ENCODE results near the gene INKA2.
A peak's percentile ranks its signal among the peaks of the same experiment; 100 is the strongest.

The INKA2 gene

GRCh38 chr1:111739194-111739924 is at the start of gene INKA2:
Gene INKA2 (minus strand): TSS chr1:111739395. CDS start chr1:111739242, 153 bp downstream.
- DNase-seq (ENCODE audit: low read depth), result no peak

- DNase-seq (ENCODE audit: low read depth), result no peak
Measured at GRCh38 chr1:111786669-111787207, 47.5 kb upstream of the INKA2 start.

DNA sequence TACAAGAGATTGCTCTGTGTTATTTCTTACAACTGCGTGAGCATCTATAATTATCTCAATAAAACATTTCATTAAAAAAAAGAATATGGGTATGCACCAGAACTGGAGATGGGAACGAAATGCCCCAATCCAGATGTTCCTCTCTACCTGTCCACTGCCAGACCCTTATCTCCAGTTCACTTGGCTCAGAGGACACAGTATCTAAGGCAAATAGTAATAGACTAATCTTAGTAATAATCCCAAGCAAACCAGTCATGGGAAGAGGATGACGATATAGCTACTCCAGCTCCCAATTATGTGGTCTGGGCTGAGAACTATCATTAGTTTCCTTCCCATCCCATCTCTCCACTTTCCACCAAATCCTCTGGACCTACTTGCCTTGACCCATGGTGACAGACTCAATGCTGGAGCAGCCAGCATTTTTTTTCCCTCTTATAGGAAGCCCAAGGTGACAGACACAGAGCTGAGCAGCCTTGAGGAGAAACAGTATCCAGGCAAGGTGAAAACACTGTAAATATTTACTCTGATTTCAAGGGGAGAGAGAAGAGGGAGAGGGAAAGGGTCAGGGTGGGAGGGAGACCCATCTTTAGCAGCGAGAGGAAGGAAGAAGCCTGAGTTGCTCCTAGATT is 45.2 kb upstream of the INKA2 start:
- DNase-seq (ENCODE audit: low read depth), result no peak

GRCh38 chr1:111779546-111779945 is 40.4 kb upstream of the INKA2 start:
- DNase-seq (ENCODE audit: low read depth), result no peak

GRCh38 chr1:111778541-111779051 is 39.4 kb upstream of the INKA2 start:
- DNase-seq (ENCODE audit: low read depth), result no peak

- no peak for DNase-seq (ENCODE audit: low read depth)
Measured at GRCh38 chr1:111778066-111778465, 38.9 kb upstream of the INKA2 start.

DNA sequence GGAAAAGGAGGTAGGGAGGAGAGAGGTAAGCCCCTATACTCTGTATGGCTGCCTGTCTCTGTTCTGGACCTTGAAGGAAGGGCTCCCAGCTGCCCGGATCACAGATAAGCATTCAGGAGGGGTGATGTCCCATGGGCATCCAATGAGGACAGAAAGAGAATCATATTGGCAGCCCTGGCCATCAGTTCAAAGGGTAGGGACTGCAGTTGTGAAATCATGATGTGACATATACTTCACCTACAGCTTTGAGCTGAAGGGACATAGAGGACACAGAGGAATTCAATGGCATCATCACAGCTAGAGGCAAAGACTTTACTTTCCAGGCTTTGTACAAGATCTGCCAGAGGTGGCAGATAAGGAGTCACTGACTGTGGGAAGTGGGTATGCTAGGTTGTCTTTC is 38.1 kb upstream of the INKA2 start:
- DNase-seq (ENCODE audit: low read depth), result no peak

GRCh38 chr1:111776861-111777260 is 37.7 kb upstream of the INKA2 start:
- no peak for DNase-seq (ENCODE audit: low read depth)

DNA sequence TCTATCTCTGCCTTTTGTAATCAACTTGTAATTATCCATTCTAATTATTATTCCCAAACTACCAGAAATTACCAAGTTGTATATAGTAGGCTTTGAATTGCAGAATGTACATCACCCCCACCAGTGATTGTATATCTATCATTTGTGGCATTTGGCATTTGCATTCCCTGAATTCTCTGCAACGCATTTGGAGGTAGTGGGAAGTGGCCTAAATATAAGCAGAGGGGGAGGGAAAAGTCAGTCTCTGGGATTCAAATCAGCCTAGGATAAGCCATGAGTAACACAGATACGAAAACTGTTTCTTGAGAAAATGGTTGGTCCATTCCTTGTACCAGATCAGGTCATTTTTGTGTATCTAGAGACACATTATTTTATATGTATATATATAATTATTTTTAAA is 37.2 kb upstream of the INKA2 start:
- DNase-seq (ENCODE audit: low read depth), result no peak

DNA sequence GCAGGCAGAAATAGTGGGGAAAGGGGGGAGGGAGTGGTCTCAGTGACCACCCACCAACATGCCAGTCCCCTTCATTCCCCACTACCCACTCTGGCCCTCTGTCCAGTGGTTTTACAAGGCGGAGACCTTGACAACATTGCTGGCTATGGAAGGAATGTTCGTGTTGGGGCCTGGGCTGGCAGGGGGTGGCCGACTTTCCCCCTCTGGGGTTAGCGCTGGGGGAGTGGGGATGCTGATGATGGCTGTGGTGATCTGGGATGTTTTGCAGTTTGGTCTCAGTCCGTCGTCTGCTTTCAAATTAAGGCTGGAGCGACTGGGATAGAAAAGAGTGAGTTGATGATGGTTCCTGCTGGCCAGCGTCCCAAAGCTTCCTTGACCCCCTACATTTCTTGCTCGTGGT is 36.8 kb upstream of the INKA2 start:
- no peak for DNase-seq (ENCODE audit: low read depth)

- DNase-seq (ENCODE audit: low read depth), result no peak
Measured at GRCh38 chr1:111770916-111771315, 31.7 kb upstream of the INKA2 start.

DNA sequence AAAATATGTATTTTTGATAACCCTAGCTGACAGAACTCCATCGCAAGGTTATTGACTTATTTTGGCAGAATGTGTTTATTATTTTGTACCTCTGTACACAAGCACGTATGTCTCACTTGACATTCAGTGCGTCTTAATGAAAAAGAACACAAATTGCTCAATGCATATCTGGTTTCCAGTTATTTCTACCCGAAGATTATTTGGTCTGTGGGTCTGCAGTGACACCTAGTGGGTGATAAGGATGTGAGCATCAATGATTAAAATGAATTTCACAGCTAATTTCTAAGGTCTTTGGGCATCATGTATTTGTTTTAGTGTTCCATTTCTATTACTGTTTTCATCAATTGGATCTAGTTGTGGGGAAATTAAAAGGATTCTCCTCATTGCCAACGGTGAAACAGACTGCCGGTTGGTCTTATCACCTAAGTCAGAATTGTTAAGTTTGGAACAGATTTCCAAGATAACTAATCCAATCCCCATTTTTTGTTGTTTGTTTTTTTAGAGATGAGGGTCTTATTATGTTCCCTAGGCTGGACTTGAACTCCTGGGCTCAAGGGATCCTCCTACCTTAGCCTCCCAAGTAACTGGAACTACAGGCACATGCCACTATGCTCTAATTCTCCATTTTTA is 30.4 kb upstream of the INKA2 start:
- peak; percentile 34 for DNase-seq (ENCODE audit: low read depth)

GRCh38 chr1:111768625-111769024 is 29.4 kb upstream of the INKA2 start:
- no peak for DNase-seq (ENCODE audit: low read depth)

DNA sequence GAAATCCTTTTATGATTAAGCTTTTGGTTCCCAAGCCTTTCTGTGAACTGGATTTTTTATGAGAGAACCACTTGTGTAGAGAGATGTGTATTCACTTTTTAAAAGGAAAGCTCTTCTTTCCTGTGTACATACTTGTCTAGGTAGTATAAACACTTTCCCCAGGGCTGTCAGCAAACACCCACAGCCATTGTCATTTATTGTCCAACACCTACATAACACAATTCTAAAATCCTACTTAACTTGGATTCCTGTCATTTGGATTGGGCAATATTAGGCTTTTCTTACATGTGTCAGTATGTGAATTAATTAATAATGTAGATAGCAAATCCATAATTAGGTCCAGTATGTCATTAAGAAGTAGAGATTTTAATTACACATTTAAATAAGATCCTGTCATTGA is 28.8 kb upstream of the INKA2 start:
- no peak for DNase-seq (ENCODE audit: low read depth)

GRCh38 chr1:111762332-111762731 is 23.1 kb upstream of the INKA2 start:
- DNase-seq (ENCODE audit: low read depth), result no peak

DNA sequence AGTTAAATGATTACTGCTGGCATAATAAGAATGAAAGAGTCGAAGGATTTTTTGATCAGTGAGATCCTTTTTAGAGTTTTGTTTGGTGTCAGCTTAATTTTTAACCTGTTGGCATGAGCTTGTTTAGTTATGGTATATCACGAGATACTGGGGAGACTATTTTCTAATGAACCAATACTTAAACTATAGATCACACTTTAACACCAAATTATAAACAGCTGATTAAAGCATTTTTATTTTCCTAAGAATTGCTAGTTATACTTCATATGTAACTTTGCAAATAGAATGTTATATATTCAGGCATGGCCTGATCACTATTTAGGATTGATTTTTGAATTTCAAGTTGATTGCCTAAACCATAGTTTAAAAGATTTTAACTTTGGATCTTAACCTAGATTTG is 22.5 kb upstream of the INKA2 start:
- DNase-seq (ENCODE audit: low read depth), result no peak

DNA sequence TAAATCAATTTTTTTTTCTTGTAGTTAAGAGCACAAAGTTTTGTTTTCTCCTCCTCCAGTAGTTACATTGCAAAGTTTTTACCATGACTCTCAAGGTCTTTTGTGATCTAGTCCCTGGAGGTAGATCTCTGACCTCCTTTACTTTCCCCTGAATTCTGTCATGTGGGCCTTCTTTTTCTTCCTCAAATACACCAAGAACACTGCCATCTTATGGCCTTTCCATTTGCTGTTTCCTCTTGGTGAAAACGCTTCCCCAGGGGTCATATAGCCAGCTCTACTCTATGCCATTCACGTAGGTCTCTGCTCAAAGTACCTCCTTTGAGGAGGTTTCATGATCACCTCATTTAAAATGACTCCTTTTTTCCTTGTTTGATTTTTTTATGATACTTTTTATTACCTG is 19.2 kb upstream of the INKA2 start:
- DNase-seq (ENCODE audit: low read depth), result no peak

GRCh38 chr1:111756124-111756513 is 16.9 kb upstream of the INKA2 start:
- no peak for DNase-seq (ENCODE audit: low read depth)

DNA sequence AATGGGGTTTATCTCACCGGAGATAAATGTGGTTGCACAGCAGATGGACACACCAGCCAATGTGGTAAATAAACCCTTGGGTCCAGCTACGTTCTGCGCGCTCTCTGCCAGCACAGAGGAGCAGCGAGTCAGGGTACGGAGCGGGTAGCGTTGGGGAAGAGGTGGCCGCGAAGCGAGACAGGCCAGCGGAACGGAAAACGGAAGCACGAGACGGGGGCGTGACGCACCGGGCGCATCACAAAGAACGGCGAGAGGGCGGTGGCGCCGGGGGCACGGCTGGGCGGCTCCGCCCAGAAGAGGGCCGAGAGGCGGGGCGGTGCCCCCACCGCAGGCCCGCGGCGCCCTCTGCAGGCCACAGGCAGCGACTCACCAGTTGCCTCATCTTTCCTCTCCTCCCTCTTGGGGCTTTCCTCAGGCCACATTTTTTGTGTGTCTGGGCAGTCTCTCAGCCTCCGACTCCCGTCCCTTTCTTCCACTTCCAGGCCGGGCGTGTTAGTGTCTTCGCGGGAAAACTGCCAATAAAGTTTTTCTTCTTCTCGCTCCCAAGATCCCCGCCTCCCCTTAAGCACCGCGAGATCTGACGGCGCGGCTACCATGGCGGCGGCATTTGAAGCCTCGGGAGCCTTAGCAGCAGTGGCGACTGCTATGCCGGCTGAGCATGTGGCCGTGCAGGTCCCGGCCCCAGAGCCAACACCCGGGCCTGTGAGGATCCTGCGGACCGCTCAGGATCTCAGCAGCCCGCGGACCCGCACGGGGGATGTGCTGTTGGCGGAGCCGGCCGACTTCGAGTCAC is 16.3 kb upstream of the INKA2 start, which contains the start of gene DDX20:
TSS of gene DDX20 (plus strand) at position 571 of the 793 bp plus-strand sequence. CDS start at position 595, 24 bp downstream.
- peak; percentile 92 for DNase-seq (ENCODE audit: low read depth)

DNA sequence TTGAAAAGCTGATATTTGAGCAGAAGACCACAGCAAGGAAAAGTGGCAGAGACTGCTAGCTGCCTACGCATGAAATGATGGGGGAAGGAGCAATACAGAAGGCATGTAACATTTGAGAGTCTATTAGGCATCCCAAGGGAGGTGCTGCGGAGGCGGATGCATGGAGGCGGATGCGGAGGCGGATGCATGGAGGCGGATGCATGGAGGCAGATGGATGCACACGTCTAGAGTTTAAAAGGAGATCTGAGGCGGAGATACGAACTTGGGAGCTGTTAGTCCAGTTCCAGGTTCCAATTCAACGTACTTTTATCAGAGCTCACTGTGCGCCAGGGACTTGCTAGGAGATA is 15.8 kb upstream of the INKA2 start:
- no peak for DNase-seq (ENCODE audit: low read depth)

DNA sequence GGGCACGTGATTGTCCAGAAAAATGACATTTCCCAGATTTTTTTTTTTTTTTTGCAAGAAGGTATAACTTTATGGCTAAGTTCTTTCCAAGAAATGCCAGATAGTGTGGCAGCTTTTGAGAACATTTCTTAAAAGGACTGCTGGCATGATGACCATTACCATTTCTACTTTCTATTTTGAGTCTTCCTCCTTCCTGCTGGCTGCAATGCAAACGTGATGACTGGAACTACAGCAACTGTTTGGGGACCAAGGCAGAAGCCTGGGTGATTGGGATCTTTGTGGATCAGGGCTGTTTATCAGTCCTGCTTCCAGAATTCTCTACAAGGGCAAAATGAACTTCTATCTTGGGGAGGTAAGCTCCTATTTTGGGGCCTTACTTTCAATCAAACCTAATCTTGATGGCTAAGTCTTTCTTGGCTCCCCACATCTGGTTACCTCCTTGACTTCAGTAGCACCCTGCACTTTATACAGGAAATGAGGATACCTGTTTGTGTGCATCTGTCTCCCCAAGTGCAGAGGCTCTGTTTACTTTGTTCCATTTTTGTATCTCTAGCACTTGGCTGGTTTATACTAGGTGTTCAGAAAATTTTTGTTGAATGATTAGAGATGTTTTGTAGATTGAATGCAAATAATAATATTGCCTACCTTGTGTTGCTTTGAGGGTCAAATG is 12.8 kb upstream of the INKA2 start:
- no peak for DNase-seq (ENCODE audit: low read depth)

DNA sequence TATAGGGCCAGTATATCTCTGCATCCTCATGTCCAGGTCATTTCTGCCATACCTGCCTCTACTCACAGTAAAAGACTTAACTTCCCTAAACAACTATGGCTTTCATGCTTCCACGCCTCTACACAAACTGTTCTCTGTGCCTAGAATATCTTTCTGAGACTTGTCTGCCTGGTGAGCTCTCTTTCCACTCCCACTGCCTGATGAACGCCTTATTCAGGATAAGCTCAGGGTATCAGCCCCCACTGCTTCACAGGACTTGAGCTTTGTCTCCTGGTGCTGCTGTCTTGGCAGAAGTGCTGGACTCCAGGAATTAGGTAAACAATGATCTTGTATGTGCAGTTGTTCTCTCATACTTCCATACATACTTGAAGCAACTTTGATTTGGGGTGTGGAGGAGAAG is 11.7 kb upstream of the INKA2 start:
- DNase-seq (ENCODE audit: low read depth), result no peak
